ENCODE measurements around the gene STOML1. TPM values are rescaled to one million over a fixed set of nuclear protein-coding genes. Genes with fewer than 3 reads are reported as not detected.

Gene STOML1
- total RNA-seq, 1 experiment from 2014 or later: 2.5 TPM

DNA sequence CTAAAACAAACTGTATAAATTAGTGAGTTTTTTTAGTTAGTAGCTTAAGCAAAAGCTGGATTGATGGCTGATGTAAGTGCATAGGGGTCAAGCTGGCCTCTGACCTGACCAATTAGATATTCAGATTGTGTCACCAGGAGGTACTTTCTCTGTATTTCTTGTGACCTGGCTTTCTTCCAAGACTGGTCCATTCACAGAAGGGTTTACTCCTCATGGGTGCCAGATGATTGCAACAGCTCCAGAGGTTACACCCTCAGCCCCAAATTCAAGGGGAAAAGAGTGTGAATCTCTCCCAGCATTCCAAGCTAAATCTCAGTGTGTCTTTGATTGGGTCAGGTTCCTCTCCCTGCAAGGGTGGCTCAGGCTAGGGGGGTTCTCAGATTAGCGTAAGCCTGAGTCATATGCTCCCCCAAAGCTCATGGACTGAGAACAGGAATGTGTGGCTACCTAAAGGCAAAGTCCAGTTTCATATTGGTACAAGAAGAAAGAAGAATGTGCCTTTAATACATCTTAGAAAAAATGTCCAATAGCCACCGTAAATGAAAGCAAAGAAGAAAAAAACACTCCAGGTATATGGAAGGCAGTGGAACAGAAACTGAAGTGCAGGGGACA lies 18.9 kb upstream of the STOML1 start:
- H2BK120ac ChIP-seq (ENCODE audit: low read depth, low read length, poor library complexity, severe bottlenecking): no peak overlapping the region
- no CpG with 5 or more reads among the region's 2 CpGs for WGBS (ENCODE audit: extremely low coverage, insufficient read length, low lambda C conversion rate)

More for the DNA sequence above, 18.9 kb upstream of the STOML1 start:
- H3K36me3 Mint-ChIP-seq (ENCODE audit: insufficient read depth in 1 of 3, low read depth in 3 of 3): peaks cover 1 to 15% (median 12%) of the 10 kb centered on the region in 3 experiments; a peak in 5 of 7 replicates
- Histone ChIP-seq H4K8ac (replicated peaks; ENCODE audit: insufficient read length, low read depth, low read length) (no peak overlapping the region), H3K9ac (ENCODE audit: extremely low read depth, insufficient read length, low read length) (no peak overlapping the region), H2BK20ac (ENCODE audit: low read depth, low read length, poor library complexity, severe bottlenecking) (no peak overlapping the region), H3K23ac (ENCODE audit: insufficient read length, low read depth, low read length) (no peak overlapping the region), H2BK15ac (ENCODE audit: low read depth, low read length) (no peak overlapping the region), H4K20me1 (ENCODE audit: control insufficient read depth, insufficient read depth, insufficient read length) (no peaks in the 10 kb centered on the region), H2BK5ac (ENCODE audit: insufficient read length, low read length) (no peak overlapping the region), H3T11ph (ENCODE audit: low read length) (no peak overlapping the region), H3K79me2 (ENCODE audit: insufficient read depth, low read length) (peaks cover 3% of the 10 kb centered on the region; the same call in 1 of the 2 replicates), H2AK5ac (ENCODE audit: insufficient read length, low read length) (no peak overlapping the region), H3K9me3 (ENCODE audit: control insufficient read depth, low read depth, low read length) (no peaks in the 10 kb centered on the region), H3K56ac (ENCODE audit: insufficient read length, low read depth, low read length) (no peak overlapping the region), H3K27me3 (ENCODE audit: insufficient read depth, low read length) (no peaks in the 10 kb centered on the region), H2AFZ (ENCODE audit: low read length) (no peak overlapping the region), H3K79me1 (ENCODE audit: insufficient read depth, low read depth, low read length, poor library complexity, severe bottlenecking) (peaks cover 2% of the 10 kb centered on the region), H3K23me2 (ENCODE audit: insufficient read length, low read depth, low read length, poor library complexity, severe bottlenecking) (no peaks in the 10 kb centered on the region), H4K5ac (ENCODE audit: insufficient read length, low read depth, low read length) (no peak overlapping the region), H4K91ac (ENCODE audit: insufficient read length, low read depth, low read length) (no peak overlapping the region), H2BK12ac (ENCODE audit: insufficient read length, low read depth, low read length) (no peak overlapping the region), H3K27ac (ENCODE audit: insufficient read length, low read depth, low read length) (no peak overlapping the region), H3K4me1 (ENCODE audit: insufficient read depth, low read length) (peaks cover 2% of the 10 kb centered on the region; the same call in 1 of the 2 replicates), H3K4ac (ENCODE audit: low read depth, low read length) (no peak overlapping the region), H3K18ac (ENCODE audit: insufficient read length, low read depth, low read length) (no peak overlapping the region), H3K4me2 (ENCODE audit: insufficient read depth, insufficient read length, low read length) (no peak overlapping the region), H3K14ac (ENCODE audit: insufficient read depth, low read length) (no peak overlapping the region; the same call in 1 of the 2 replicates)
- no peak for DNase-seq
- peaks cover 6 to 13% of the 10 kb centered on the region in 2 experiments for H3K4me1 Mint-ChIP-seq
- TF ChIP-seq, protein P1, sequence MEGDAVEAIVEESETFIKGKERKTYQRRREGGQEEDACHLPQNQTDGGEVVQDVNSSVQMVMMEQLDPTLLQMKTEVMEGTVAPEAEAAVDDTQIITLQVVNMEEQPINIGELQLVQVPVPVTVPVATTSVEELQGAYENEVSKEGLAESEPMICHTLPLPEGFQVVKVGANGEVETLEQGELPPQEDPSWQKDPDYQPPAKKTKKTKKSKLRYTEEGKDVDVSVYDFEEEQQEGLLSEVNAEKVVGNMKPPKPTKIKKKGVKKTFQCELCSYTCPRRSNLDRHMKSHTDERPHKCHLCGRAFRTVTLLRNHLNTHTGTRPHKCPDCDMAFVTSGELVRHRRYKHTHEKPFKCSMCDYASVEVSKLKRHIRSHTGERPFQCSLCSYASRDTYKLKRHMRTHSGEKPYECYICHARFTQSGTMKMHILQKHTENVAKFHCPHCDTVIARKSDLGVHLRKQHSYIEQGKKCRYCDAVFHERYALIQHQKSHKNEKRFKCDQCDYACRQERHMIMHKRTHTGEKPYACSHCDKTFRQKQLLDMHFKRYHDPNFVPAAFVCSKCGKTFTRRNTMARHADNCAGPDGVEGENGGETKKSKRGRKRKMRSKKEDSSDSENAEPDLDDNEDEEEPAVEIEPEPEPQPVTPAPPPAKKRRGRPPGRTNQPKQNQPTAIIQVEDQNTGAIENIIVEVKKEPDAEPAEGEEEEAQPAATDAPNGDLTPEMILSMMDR (conservative IDR thresholded peaks at IDR 0.05): no peak
- no peak overlapping the region for H3K4me3 Mint-ChIP-seq
- H3K27ac Mint-ChIP-seq: peak overlapping the region in 1 of 3 experiments; percentile 25; a peak in 1 of 7 replicates
- H3K27me3 Mint-ChIP-seq (ENCODE audit: low read depth): no peaks in the 10 kb centered on the region
- H3K9me3 Mint-ChIP-seq: no peaks in the 10 kb centered on the region

Measured in H9 (cell line).